Measurements from ENCODE around the gene ZBTB25. TPM values are rescaled to one million over a fixed set of nuclear protein-coding genes. Genes with fewer than 3 reads are reported as not detected.

Gene ZBTB25
- total and polyA plus RNA-seq, 7 donors, result 0.69 to 24.6 (median 9.6) TPM

DNA sequence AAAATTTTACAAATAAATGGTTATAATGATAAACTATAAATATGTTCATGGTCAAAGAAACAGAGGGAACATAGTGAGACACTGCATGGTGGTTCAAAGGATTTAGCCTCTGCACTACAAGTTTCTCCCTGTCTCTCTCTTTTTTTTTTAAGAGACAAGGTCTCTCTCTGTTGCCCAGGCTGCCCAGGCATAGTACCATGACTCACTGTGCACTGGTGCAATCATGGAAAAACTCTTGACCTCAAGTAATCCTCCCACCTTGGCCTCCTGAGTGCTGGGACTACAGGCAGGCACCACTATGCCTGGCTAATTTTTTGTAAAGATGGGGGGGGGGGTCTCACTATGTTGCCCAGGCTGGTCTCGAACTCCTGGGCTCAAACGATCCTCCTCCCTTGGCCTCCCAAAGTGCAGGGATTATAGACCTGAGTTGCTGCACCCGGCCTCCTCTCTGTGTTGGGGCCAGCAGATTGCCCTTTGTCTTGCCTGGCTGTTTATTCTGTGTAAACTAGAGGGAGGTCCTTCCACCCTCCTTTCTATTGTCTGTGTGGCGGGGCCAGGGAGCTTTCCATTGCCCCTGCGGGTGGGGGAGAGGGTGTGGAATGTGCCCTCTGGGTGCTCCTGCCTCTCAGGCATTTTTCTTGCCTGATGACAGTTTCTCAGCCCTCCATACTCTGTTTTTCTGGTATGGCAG, 93.4 kb downstream of the ZBTB25 start:
- Histone ChIP-seq H3K27ac (no peak overlapping the region), H3K27me3 (no peaks in the 10 kb centered on the region), H3K36me3 (peaks cover 0 to 18% (median 4%) of the 10 kb centered on the region in 4 donors), H3K4me1 (no peaks in the 10 kb centered on the region), H3K9me3 (no peaks in the 10 kb centered on the region), H3K4me3 (no peak overlapping the region)
- no peak for DNase-seq
- 53 to 83% methylated on average over 5 of the region's 5 CpGs for WGBS, 2 donors
- no peak for TF ChIP-seq EP300 (IDR thresholded peaks at IDR 0.05)
- no peak for TF ChIP-seq POLR2A (IDR thresholded peaks at IDR 0.05)
- TF ChIP-seq, protein P1, sequence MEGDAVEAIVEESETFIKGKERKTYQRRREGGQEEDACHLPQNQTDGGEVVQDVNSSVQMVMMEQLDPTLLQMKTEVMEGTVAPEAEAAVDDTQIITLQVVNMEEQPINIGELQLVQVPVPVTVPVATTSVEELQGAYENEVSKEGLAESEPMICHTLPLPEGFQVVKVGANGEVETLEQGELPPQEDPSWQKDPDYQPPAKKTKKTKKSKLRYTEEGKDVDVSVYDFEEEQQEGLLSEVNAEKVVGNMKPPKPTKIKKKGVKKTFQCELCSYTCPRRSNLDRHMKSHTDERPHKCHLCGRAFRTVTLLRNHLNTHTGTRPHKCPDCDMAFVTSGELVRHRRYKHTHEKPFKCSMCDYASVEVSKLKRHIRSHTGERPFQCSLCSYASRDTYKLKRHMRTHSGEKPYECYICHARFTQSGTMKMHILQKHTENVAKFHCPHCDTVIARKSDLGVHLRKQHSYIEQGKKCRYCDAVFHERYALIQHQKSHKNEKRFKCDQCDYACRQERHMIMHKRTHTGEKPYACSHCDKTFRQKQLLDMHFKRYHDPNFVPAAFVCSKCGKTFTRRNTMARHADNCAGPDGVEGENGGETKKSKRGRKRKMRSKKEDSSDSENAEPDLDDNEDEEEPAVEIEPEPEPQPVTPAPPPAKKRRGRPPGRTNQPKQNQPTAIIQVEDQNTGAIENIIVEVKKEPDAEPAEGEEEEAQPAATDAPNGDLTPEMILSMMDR (IDR thresholded peaks at IDR 0.05), result no peak
- TF ChIP-seq POLR2AphosphoS5 (IDR thresholded peaks at IDR 0.05), result no peak
- intact Hi-C loops (cut with DNase I), result no loop called here

DNA sequence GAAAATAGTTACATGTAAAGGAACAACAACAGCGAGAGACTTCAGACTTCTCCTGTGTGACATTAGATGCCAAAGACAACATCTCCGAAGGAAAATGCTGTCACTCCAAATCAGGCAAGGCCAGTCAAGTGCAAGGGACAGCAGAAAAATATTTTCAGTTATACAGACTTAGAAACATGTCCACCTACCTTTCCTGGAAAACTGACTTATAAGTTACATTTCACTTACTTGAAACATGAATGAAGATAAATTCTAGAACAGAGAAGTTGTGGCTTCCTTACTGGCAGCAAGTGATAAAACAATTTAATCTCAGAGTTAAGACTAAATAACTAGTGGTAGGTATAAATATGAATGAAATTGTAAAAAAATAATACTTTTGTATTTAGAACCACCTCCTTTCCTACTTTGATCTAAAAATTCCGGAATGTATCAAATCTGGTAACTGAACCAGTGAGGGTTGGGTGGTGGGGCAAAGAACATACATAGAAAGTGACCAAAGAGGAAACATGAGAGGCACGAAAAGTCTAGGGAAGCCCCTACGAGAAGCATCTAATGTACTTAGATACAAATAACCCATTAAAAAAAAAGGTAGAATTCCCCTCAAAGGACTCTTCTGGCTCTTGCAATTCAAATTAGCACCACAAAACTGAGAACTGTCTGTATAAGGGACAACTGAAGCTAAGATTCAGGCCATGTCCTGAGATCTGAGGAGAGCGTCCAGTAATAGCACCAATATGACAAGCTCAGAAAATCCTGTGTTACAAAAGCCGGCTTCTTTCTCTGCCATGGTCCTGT, 94.3 kb downstream of the ZBTB25 start:
- Histone ChIP-seq H3K27ac (no peak overlapping the region), H3K27me3 (no peaks in the 10 kb centered on the region), H3K4me1 (no peaks in the 10 kb centered on the region), H3K36me3 (peaks cover 0 to 17% (median 3%) of the 10 kb centered on the region in 4 donors), H3K4me3 (no peak overlapping the region), H3K9me3 (no peaks in the 10 kb centered on the region)
- no peak for TF ChIP-seq POLR2A (IDR thresholded peaks at IDR 0.05)
- TF ChIP-seq, protein P1 (IDR thresholded peaks at IDR 0.05), result no peak
- TF ChIP-seq EP300 (IDR thresholded peaks at IDR 0.05), result no peak
- TF ChIP-seq POLR2AphosphoS5 (IDR thresholded peaks at IDR 0.05), result no peak
- WGBS, 2 donors, result 85 to 93% methylated on average over 7 of the region's 7 CpGs
- no peak for DNase-seq
- intact Hi-C loops (cut with DNase I), result no loop called here

DNA sequence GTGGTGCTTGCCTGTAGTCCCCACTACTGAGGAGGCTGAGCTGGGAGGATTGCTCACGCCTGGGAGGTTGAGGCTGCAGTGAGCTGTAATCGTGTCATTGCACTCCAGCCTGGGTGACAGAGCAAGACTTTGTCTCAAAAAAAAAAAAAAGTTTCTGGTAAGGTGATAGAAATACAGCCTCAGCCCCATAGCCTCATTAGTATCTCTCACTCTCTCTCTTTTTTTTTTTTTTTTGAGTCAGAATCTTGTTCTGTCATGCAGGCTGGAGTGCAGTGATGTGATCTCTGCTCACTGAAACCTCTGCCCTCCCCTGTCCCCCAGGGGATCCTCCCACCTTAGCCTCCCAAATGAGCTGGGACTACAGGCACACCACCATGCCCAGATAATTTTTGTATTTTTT, 96.3 kb downstream of the ZBTB25 start:
- no peaks in the 10 kb centered on the region for H3K9me3 ChIP-seq
- DNase-seq, result no peak
- intact Hi-C loops (cut with DNase I), result no loop called here
- no peak overlapping the region for H3K27ac ChIP-seq
- H3K36me3 ChIP-seq, result peaks cover 0 to 14% (median 0%) of the 10 kb centered on the region in 4 donors
- no peaks in the 10 kb centered on the region for H3K27me3 ChIP-seq
- TF ChIP-seq, protein P1 (IDR thresholded peaks at IDR 0.05), result no peak
- no peak for TF ChIP-seq EP300 (IDR thresholded peaks at IDR 0.05)
- no peak for TF ChIP-seq POLR2A (IDR thresholded peaks at IDR 0.05)
- no peak for TF ChIP-seq POLR2AphosphoS5 (IDR thresholded peaks at IDR 0.05)
- WGBS, 2 donors, result 98 to 99% methylated on average over 2 of the region's 2 CpGs
- no peaks in the 10 kb centered on the region for H3K4me1 ChIP-seq
- no peak overlapping the region for H3K4me3 ChIP-seq

DNA sequence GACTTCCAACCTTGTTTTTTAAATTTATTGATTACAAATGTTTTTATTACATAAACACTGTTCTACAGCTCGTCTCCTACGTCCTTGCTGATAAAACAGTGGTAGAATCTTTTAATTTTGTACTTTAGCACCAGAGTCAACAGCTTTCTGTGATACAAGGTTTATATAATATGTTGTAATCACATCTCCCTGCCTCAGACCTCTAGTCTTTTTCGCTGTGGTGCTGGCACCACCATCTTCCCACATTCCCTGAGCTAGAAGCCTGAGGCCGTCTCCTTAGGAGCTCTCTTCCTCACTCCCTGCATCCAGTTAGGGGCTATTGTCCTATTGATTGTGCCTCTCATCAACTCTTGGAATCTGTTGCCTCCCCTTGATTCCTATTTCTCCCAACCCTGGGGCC, 98.3 kb downstream of the ZBTB25 start:
- DNase-seq, result no peak
- Histone ChIP-seq H3K27me3 (no peaks in the 10 kb centered on the region), H3K36me3 (peaks cover 0 to 23% (median 0%) of the 10 kb centered on the region in 4 donors), H3K4me3 (no peak overlapping the region), H3K27ac (no peak overlapping the region), H3K9me3 (no peaks in the 10 kb centered on the region), H3K4me1 (no peaks in the 10 kb centered on the region)
- TF ChIP-seq POLR2A (IDR thresholded peaks at IDR 0.05), result no peak
- TF ChIP-seq, protein P1 (IDR thresholded peaks at IDR 0.05), result no peak
- no peak for TF ChIP-seq POLR2AphosphoS5 (IDR thresholded peaks at IDR 0.05)
- no peak for TF ChIP-seq EP300 (IDR thresholded peaks at IDR 0.05)
- intact Hi-C loops (cut with DNase I), result no loop called here
- WGBS, 2 donors, result 84 to 92% methylated on average over 4 of the region's 4 CpGs

Measured in sigmoid colon (tissue), 7 donors.